HG02678 (cell line): ENCODE results near the gene STOX1.
"Not testable (repeated sequence)": the region's sequence is repeated elsewhere in the genome, so short reads cannot be mapped to it uniquely, and the experiment has no call there.

Experiments used
- ATAC-seq: cut with Tn5 transposase; IDR thresholded peaks from one replicate; pipeline ENCODE4 v1.9.1; 2021; ENCODE audit warnings: mild to moderate bottlenecking, moderate library complexity; ENCODE audit not compliant: unreplicated experiment

The STOX1 gene

DNA sequence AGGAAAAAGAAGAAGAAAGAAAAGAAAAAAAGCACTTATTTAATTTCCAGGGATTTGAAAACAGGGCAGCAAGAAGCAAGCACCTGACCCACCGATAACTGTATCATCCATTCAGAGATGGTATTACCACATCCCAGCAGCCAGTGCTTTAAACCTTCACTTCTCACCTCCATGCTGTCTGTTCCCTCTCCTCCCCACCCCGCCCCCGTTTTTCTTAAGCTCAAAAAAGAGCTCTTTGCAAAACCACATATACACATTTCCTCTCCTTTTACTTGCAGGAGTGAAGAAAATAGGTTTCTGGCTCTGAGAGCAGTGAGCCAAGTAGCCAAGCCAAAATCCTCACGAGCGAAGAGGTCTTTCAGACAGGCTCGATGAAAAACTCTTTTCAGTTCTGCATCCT is 2.2 kb downstream of the STOX1 start:
- no peak for ATAC-seq

DNA sequence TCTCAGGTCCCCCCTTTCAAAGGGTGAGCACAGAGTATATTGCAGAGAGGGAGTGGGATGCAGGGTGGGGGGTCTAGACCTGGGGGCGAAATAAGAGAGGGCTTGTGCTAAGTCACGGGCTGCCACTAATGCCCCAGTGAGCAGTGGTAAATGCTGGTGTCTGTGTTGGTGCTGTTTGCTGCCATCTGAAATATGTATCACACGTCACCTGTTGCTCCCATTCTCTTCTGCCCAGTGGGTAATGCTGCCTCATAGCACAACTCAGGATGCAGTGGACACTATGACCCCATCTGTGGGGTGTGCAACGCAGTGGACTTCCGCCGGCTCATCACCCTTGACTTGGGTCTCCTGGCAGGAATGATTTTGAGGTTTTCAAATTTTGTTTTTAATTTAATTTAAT is 2.6 kb downstream of the STOX1 start:
- ATAC-seq, result no peak

DNA sequence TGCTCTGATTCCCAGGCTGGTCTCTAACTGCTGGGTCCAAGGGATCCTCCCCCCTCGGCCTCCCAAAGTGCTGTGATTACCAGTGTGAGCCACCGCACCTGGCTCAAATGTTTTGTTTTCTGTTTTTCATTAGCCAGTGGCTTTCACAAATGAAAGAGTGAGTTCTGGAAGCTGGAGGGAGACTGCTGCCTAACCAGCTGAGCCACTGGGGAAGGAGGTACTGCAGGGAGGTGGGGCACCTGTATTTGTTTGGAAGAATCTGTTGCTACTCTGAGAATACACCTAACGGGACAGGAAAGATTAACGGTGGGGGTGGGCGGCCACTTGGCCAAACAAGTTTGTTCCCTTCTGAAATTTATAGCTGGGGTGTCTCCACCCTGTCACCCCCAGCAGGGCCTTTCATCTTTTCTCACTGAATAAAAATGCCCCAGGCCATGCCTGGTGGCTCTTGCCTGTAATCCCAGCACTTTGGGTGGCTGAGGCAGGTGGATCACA is 4.7 kb downstream of the STOX1 start:
- no peak for ATAC-seq

DNA sequence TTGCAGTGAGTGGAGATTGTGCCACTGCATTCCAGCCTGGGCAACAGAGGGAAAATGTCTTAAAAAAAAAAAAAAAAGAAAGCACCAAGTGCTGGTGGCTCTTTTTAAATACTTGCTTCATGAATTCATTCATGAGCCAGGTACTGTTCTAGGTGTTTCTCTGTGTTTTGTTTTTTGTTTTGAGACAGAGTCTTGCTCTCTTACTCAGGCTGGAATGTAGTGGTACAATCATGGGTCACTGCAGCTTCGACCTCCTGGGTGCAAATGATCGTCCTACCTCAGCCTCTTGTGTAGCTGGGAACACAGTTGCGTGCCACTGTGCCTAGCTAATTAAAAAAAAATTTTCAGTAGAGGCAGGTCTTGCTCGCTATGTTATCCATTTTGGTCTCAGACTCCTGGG is 5.3 kb downstream of the STOX1 start:
- ATAC-seq, result no peak

DNA sequence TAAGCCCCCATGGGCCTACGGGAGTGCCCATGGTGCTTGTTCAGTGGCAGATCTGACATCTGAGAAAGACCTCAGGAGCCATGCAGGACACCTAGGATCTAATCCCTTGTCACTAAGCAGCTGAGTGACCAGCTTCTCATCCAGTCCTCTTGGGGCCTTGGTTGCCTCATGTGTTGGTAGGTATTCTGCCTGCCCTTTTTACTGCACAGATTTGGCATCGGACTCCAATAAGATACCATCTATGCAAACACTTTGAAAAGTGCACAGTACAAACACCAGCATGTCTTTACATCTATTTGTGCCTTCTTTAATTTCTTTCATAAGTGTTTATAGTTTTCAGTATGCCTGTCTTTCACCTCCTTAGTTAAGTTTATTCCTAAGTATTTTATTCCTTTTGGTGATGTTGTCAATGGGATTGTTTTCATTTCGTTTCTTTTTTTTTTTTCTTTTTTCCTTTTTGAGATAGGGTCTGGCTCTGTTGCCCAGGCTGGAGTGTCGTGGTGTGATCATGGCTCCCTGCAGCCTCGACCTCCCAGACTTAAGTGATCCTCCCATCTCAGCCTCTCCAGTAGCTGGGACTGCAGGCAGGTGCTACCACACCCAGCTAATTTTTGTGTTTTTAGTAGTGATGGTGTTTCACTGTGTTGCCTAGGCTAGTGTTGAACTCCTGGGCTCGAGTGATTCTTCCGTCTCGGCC is 10.4 kb downstream of the STOX1 start:
- no peak for ATAC-seq

DNA sequence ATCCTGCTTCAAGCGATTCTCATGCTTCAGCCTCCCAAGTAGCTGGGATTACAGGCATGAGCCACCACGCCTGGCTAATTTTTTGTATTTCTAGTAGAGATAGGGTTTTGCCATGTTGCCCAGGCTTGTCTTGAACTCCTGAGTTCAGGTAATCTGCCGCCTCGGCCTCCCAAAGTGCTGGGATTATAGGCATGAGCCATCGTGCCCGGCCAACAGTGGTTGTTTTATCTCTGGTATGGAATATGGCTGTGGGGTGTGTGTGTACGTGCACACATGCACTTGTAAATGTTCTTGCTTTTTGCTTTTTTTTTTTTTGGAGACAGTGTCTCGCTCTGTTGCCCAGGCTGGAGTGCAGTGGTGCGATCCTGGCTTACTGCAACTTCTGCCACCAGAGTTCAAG is 13.3 kb downstream of the STOX1 start:
- ATAC-seq, result not testable (repeated sequence)

DNA sequence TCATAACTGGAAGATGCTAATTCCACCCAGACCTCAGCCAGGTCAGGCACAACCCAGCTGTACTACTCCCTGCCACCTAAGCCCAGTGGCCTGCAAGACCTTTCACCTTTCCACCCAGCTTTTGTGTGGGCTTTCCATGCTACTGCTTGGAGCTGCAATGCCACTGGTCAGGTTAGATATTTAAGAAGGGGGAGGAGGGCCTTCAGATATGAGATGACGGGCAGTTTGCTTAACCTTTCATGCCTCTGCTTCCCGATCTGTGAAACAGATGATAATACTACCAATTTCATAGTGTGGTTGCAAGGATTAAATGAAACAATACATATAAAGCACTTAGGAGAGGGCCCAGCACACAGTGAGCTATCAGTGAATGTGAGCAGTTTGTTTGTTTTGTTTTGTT is 20.9 kb downstream of the STOX1 start:
- no peak for ATAC-seq

DNA sequence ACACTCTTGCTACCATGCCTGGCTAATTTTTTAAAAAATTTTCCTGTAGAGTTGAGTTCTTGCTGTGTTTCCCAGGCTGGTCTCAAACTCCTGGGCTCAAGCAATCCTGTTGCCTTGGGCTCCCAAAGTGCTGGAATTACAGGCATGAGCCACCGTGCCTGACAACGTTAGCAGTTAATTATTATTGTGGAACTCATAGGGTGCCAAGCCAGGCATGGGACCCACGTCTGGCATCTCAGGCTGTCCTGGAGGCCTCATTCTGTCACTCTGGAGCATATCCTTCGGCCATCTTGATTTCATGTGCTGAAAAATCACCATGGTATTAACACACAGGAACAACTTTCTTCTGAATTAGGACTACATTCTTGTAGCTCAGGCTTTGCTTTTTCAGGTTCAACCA is 21.5 kb downstream of the STOX1 start:
- ATAC-seq, result no peak

DNA sequence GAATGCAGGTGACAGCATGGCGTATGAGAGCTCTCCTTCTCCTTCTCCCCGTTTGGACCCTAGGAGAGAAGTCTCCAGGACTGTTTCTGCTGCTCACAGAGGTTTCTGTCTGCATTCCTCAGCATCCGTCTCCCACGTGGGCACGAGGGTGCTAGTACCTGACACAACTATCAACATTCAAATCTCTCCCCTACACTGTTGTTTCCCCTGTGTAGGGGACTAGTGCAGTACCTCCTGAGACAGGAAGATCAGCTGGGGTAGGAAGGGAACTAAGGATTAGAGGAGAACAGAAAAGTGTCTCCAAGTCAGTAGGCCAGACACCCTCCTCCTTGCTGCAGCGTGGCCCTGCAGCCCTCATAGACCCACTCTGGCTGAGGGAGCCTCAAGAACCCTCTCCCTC is 29.0 kb downstream of the STOX1 start:
- no peak for ATAC-seq

DNA sequence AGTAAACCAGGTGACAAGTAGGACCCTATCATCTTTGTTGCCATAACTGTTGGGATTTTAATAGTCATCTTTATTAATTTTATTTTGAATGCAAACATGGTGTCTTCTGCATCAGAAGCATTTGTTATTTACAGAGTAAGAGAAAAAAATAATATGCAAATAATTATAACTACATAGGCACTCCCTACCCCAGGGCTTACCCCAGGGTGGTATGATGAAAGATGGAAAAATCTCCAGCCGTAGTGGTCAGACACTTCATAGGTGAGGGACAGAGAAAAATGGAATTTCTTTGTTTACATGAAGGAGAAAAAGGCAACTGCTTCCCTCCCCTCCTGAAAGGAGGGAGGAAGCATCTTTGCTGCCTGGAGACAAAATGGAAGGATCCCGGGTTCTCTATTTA is 29.7 kb downstream of the STOX1 start:
- no peak for ATAC-seq

DNA sequence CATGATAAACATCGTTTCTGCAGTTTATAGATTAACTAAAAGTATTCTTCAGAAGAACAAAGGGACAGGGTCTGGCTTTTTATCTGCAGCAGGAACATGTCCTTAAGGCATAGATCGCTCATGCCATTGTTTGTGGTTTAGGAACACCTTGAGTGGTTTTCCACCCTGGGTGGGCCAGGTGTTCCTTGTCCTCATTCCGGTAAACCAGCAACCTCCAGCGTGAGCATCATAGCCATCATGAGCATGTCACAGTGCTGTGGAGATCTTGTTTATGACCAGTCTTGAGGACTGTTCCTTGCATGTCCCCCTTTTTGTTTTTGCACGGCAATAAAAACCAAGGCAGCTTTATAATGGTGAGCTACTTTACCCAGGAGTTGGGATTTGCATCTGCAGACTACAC is 33.9 kb downstream of the STOX1 start:
- ATAC-seq, result no peak

DNA sequence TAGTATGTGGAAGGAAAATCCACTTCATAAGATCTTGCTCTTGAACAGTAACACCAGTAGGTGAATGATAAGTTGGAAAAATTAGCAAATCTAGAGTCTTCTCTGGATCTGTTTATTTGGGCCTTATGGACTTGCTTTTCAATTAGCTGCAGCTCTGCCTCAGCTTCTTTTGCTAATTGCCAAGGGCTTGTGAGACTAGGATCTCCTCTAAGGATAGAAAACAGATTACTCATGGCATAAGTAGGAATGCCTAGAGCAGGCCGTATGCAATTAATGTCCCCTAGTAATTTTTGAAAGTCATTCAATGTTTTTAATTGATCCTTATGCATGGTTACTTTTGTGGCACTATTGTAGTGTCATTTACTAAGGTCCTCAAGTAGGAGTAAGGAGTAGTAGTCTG is 37.3 kb downstream of the STOX1 start:
- ATAC-seq, result no peak

DNA sequence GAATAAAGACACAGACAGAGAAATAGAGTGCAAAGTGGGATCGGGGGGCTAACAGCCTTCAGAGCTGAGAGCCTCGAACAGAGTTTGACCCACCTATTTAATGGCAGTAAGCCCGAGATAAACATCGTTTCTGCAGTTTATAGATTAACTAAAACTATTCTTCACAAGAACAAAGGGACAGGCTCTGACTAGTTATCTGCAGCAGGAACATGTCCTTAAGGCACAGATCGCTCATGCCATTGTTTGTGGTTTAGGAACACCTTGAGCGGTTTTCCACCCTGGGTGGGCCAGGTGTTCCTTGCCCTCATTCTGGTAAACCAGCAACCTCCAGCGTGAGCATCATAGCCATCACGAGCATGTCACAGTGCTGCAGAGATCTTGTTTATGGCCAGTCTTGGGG is 40.8 kb downstream of the STOX1 start:
- not testable (repeated sequence) for ATAC-seq

DNA sequence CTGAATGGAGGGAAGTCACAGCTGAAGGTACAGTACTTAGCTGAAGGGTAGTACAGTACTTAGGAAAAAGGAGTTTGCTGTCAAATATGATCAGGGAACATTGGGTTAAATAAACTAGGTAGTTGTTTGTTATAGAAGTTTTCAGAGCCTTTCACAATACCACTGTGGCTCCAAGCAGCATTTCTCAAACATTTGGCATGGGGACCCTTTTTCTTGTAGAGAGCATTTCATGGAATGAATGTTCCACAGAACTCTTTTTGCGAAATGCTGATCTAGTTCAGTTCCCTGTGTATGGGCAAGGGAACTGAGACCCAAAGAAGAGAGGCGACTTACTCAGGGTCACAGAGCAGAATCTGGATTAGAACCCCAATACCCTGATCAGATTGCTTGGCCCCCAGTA is 42.3 kb downstream of the STOX1 start:
- ATAC-seq, result no peak

DNA sequence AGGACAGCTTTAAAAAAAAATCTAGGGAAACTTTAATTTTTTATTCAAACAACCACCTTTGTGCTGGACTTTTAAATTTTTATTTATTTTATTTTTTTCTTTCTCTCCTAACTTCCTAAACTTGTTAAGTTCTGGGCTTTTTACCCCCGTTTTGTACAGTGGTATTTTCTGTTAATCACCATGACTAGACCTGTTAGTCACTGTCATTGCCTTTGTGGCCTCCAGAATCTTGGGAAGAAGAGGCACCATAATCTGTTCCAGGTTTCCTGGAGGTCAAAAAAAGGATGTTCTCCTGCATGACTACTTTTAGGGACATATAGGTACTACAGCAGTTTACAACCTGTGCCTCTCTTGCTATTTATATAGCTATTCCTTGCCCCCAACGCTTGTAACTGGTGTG is 42.7 kb downstream of the STOX1 start:
- no peak for ATAC-seq

DNA sequence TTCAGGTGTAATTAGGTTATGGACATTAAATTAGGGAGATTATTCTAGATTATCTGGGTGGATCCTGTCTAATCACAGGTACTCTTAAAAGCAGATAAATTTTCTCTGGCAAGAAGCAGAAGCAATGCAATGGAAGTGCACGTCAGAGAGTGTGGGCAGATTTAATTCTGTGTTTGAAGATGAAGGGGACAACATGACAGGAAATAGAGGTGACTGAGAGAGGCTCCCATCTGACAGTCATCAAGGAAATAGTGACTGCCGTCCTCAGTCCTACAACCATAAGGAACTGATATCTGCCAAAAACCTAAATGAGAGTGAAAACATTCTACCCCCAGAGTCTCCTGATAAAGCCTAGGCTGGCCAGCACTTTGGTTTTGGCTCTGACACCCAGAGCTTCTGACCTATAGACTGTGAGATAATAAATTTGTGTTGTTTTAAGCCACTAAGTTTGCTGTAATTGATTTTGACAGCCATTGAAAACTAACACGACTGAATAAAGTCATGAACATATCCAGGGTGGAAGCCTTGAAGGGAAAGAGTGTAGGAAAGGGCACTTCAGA is 43.3 kb downstream of the STOX1 start:
- no peak for ATAC-seq

DNA sequence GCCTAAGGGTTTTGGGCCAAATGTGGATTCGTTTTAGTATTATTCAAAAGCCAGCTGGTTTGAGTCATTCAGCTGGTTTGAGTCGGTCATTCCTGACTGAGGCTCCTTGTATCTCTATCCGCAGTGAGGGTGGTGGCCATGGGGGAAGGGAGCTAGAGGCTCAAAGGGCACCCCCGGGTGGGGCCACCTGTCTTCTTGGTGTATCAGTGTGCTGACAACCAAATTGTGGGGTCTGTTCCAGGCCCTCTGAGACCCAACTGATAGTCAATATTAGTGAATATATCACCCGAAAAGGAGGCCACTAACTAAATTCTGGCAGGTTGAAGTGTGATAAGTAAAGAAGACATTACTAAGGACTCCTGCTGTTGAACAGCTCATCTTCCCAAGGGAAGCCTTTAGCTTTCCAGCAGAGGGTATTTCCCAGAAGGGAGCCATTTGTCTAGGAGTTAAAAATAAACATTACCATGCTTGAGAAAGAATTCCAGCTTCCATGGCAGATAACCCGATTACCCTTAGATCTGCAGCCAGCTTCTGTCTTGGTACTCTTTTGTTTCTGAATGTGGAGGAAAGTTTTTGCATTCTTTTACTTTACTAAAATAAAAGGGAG is 43.9 kb downstream of the STOX1 start:
- no peak for ATAC-seq

DNA sequence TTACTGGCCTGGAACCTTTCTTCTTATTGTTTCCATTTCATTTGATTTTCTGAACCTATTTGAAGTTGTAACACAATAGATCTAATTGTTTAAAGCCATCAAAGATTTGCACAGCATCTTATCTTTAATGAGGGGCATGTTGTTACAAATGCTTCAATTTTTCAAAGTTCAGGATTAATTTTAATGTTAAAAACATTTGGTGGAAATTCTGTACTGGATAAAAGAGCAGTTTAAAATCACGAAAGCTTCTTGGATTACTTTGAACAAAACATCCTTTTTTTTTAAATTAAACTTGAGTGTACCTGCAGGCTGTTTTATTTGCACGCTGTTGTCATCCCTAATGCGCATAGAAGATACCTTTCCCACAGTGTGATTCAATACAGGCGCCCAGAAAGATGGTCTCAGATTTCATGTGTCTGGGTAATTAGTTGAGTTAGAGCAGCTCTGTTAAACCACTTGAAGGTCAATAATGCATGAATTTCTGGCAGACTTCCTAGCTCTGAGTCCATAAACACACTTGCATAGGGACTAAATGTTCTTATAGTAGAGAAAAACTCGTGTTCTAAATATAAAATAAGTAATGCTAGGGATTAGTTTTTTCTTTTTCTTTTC is 44.5 kb downstream of the STOX1 start:
- ATAC-seq, result no peak

DNA sequence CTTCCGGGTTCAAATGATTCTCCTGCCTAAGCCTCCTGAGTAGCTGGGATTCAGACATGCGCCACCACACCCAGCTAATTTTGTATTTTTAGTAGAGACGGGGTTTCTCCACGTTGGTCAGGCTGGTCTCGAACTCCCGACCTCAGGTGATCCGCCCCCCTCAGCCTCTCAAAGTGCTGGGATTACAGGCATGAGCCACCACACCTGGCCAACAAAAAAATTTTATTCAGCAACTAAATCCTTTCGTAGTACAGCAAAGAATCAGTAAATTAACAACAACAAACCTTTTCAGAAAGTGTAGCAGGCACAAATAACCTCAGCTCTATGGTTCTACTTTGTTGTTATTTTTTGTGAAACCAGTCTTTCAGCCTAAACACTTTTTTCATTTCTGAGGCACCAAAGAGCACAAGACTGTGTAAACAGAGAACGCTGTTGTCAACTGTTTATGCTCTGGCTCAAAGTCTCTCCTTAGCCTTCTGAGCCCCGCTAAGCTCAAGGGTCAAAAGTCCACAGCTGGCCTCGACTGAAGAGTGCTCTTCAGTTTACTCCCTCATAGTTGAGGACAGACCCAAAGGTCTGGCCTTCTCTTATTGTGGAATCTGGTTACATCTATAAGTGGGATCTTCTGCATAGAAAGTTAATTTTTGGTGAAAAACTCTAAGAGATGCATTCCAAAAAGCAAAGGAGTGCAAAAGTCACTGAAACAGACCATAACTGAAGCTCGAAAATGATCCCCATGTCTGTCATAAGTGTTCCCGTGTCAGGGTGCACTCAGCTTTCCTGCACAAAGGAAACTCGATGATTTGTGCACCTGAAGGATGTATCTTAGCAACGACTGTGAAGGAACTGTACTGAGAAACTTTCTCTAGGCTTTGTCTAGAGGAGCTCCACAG is 49.2 kb downstream of the STOX1 start:
- ATAC-seq, result no peak

DNA sequence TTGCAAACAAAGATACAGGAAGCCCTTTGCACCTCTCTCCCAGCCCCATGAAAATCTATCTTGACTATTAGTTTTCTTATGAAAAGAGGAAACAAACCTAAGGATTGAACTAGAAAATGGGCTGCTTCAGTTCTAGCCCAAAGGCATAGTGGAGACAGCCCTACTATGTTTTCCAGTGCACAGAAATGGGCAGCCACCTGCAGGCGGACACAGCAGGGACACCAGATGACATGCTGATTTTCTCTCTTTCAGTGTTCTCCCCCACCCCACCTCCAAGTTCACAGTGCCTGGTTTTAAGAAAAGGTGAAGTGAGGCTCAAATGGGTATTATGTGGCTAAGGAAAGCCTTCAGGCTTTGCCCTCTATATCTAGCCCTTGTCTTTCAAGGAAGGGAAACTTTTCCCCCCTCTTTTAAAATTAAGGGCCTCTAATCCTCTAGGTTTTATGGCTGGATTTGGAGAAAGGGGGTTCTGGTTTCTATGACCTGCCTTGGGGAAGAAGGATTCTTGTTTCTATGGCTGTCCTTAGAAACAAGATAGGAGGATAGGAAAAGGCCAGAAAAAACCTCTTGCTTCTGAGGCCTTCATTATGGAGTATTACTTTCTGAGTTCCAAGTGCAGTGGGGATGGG is 50.3 kb downstream of the STOX1 start:
- ATAC-seq, result no peak

DNA sequence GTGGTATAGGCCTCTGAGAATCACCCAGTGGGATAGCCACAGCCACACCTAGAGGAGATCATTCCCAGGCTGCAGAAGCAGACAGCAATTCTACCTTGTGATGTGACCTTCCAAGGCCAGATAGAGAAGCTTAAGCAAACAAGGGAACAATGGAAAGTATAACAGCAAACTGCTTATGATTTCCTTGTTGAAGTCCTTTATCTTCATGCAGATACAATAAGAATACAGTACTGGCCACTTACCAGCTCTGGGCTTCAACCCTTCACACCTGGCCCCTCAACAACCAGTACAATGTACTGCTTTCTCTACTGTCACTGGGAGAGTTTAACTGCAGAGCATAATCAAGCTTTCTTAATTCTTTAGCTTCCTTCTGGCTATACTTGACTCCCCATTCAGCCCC is 51.2 kb downstream of the STOX1 start:
- no peak for ATAC-seq
